B cell (primary cell): ENCODE measurements around the gene TLE5. TPM values are rescaled to one million over a fixed set of nuclear protein-coding genes. Genes with fewer than 3 reads are reported as not detected.
A peak's percentile ranks its signal among the peaks of the same experiment; 100 is the strongest.

ENCODE experiments used
- ATAC-seq: fragments of 200-7000 bp; cut with Tn5 transposase; one replicate; pipeline ENCODE4 v1.10.0; 2021; ENCODE audit warnings: low read depth, mild to moderate bottlenecking, moderate number of reproducible peaks, moderate library complexity
- CTCF ChIA-PET: fragments of 350-600 bp; sonication (Branson Sonifier 250); formaldehyde crosslinking; loops from one replicate; lab custom pipeline; 2021; ENCODE audit warnings: antibody characterized with exemption, inconsistent platforms; lab: Charles Lee
- POLR2A ChIA-PET: fragments of 350-600 bp; sonication (Branson Sonifier 250); formaldehyde crosslinking; loops from one replicate; lab custom pipeline; 2021; ENCODE audit warnings: antibody characterized with exemption; lab: Charles Lee
- DNase-seq: peaks from one replicate; pipeline ENCODE4 v3.0.0; 2013
- H2AFZ ChIP-seq: 2 replicates; pipeline ENCODE4 v1.6.1; 2012; ENCODE audit warnings: mild to moderate bottlenecking, low read depth, low read length; ENCODE audit not compliant: insufficient read depth, poor library complexity, severe bottlenecking
- H3K27ac ChIP-seq, 2 donors: 1 replicate in 1 of 2; 2 replicates in 1 of 2; pipeline ENCODE4 v1.5.1; 2012 to 2013; ENCODE audit warnings: low read length in 2 of 2, mild to moderate bottlenecking in 2 of 2, moderate library complexity in 1 of 2
- H3K27me3 ChIP-seq, 4 experiments: fragments of 200-600 bp in 1 of 4; sonication (generic) in 1 of 4; replicated peaks in 1 of 4; 1 replicate in 2 of 4; 2 replicates in 2 of 4; pipeline versions ENCODE4 v1.6.1 to v1.7.0; 2013 to 2016; ENCODE audit warnings: low read length in 3 of 4, mild to moderate bottlenecking in 2 of 4, mixed read lengths in 1 of 4, moderate library complexity in 1 of 4; ENCODE audit not compliant: insufficient read depth in 4 of 4, control insufficient read depth in 3 of 4; ENCODE audit errors: control extremely low read depth in 1 of 4
- H3K36me3 ChIP-seq, 2 experiments: replicated peaks in 1 of 2; 1 replicate in 1 of 2; 2 replicates in 1 of 2; pipeline versions ENCODE4 v1.6.1 to v1.7.1; 2013; ENCODE audit warnings: low read length in 1 of 2; ENCODE audit not compliant: insufficient read depth in 2 of 2, control insufficient read depth in 1 of 2; ENCODE audit errors: control extremely low read depth in 1 of 2, extremely low read depth in 1 of 2
- H3K4me1 ChIP-seq, 2 donors: fragments of 200-600 bp in 1 of 2; sonication (generic) in 1 of 2; 1 replicate in 1 of 2; 2 replicates in 1 of 2; pipeline versions ENCODE4 v1.5.1 to v1.6.1; 2013 to 2017; ENCODE audit warnings: low read length in 2 of 2; ENCODE audit not compliant: control insufficient read depth in 2 of 2, insufficient read depth in 2 of 2
- H3K4me2 ChIP-seq: replicated peaks from 2 replicates; pipeline ENCODE3; 2012; ENCODE audit warnings: mild to moderate bottlenecking, low read depth, low read length; ENCODE audit not compliant: poor library complexity, severe bottlenecking
- H3K4me3 ChIP-seq, 5 experiments: fragments of 200-600 bp in 1 of 5; sonication (generic) in 1 of 5; 1 replicate in 3 of 5; 2 replicates in 2 of 5; pipeline versions ENCODE4 v1.5.1 to v1.7.0; 2011 to 2016; ENCODE audit warnings: low read length in 4 of 5, mild to moderate bottlenecking in 4 of 5, low read depth in 2 of 5, control low read depth in 1 of 5, moderate library complexity in 1 of 5; ENCODE audit not compliant: insufficient read depth in 1 of 5; ENCODE audit errors: control extremely low read depth in 1 of 5, extremely low read depth in 1 of 5
- H3K79me2 ChIP-seq: fragments of 200-600 bp; sonication (generic); one replicate; pipeline ENCODE4 v1.6.0; 2016; ENCODE audit warnings: low read length; ENCODE audit not compliant: control insufficient read depth, insufficient read depth
- H3K9ac ChIP-seq: fragments of 200-600 bp; sonication (generic); 2 replicates; pipeline ENCODE4 v1.6.1; 2017; ENCODE audit warnings: mild to moderate bottlenecking, low read length, moderate library complexity
- H3K9me3 ChIP-seq, 3 donors: one replicate each; pipeline versions ENCODE4 v1.6.1 to v1.7.1; 2013; ENCODE audit warnings: low read length in 2 of 3; ENCODE audit not compliant: control insufficient read depth in 2 of 3, insufficient read depth in 1 of 3; ENCODE audit errors: control extremely low read depth in 1 of 3
- H4K20me1 ChIP-seq: 2 replicates; pipeline ENCODE4 v1.6.0; 2012; ENCODE audit warnings: mild to moderate bottlenecking, low read length; ENCODE audit not compliant: insufficient read depth, control insufficient read depth, poor library complexity, severe bottlenecking
- H3K27ac Mint-ChIP-seq: one replicate; pipeline ENCODE4 v1.8.0; 2021; ENCODE audit warnings: mixed read lengths
- H3K27me3 Mint-ChIP-seq: one replicate; pipeline ENCODE4 v1.8.0; 2021; ENCODE audit warnings: mixed read lengths
- H3K4me1 Mint-ChIP-seq: one replicate; pipeline ENCODE4 v1.8.0; 2021; ENCODE audit warnings: mixed read lengths
- H3K4me3 Mint-ChIP-seq: one replicate; pipeline ENCODE4 v1.8.0; 2021; ENCODE audit warnings: mixed read lengths
- H3K9me3 Mint-ChIP-seq: one replicate; pipeline ENCODE4 v1.8.0; 2022; ENCODE audit warnings: mixed read lengths; ENCODE audit not compliant: insufficient read depth
- EZH2 ChIP-seq: IDR thresholded peaks from 2 replicates; pipeline ENCODE4 v1.6.1; 2012; ENCODE audit warnings: borderline replicate concordance, low read depth, mild to moderate bottlenecking, moderate library complexity, low read length; ENCODE audit not compliant: insufficient read depth, poor library complexity, severe bottlenecking
- WGBS: methylation state at CpG from one replicate; pipeline ENCODE4 v1.1.5; 2013; ENCODE audit warnings: missing lambda C conversion rate; ENCODE audit not compliant: insufficient coverage; 5-methylcytosine and 5-hydroxymethylcytosine counted together
- intact Hi-C: fragments of 100-400 bp; cut with micrococcal nuclease; formaldehyde crosslinking; loops from one replicate; pipeline ENCODE4 v1.10.0; 2022
- polyA plus RNA-seq: library from polyadenylated mRNA; depleted of rRNA; stranded (reverse); fragments of >200 nt; gene quantifications from 2 replicates; pipeline ENCODE4 v1.2.3, GENCODE V29; 2012
- total RNA-seq, 2 donors: library from RNA; stranded (reverse); fragments of 120-200 nt in 1 of 2; gene quantifications; 1 replicate in 1 of 2; 2 replicates in 1 of 2; pipeline versions ENCODE4 v1.2.3 to v1.2.4, GENCODE V29; 2013 to 2022
- TF ChIP-seq, protein P1 (sequence below): fragments of 200-600 bp; IDR thresholded peaks from one replicate; pipeline ENCODE4 v1.8.0; 2022; ENCODE audit warnings: antibody characterized with exemption, mild to moderate bottlenecking

TLE5 gene
- total and polyA plus RNA-seq, 2 donors (not counting 1 experiment from before 2014, with no cell fraction given) = 697 to 1,132 TPM

DNA sequence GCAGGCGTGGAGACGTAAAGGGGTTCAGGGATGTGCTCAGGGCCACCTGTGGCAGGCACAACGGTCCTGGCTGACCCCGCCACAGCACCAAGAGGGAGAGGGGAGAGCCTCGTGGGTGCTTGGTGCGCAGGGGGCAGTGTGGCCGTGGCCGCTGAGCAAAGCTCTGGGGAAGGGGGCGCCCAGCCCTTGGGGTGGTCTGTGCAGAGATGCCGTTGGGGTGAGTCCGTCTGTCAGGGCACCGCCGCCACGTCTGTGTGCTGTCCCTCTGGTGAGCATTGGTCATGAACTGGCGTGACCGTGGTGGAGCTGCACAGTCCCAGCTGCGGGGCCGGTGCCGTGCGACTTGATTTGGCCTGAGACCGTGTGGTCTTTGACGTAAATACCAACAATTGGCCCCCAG is 47.2 kb upstream of the TLE5 start:
- H3K4me2 ChIP-seq = no peak overlapping the region
- no peak overlapping the region for H3K27ac Mint-ChIP-seq
- H3K4me1 ChIP-seq = peaks cover 0 to 6% of the 10 kb centered on the region in 2 donors
- no peak overlapping the region for H3K4me3 Mint-ChIP-seq
- no peaks in the 10 kb centered on the region for H3K36me3 ChIP-seq
- peaks cover 17% of the 10 kb centered on the region for H4K20me1 ChIP-seq
- TF ChIP-seq, protein P1, sequence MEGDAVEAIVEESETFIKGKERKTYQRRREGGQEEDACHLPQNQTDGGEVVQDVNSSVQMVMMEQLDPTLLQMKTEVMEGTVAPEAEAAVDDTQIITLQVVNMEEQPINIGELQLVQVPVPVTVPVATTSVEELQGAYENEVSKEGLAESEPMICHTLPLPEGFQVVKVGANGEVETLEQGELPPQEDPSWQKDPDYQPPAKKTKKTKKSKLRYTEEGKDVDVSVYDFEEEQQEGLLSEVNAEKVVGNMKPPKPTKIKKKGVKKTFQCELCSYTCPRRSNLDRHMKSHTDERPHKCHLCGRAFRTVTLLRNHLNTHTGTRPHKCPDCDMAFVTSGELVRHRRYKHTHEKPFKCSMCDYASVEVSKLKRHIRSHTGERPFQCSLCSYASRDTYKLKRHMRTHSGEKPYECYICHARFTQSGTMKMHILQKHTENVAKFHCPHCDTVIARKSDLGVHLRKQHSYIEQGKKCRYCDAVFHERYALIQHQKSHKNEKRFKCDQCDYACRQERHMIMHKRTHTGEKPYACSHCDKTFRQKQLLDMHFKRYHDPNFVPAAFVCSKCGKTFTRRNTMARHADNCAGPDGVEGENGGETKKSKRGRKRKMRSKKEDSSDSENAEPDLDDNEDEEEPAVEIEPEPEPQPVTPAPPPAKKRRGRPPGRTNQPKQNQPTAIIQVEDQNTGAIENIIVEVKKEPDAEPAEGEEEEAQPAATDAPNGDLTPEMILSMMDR = no peak
- TF ChIP-seq EZH2 = no peak
- no peak for DNase-seq
- intact Hi-C loops = no loop called here
- CTCF ChIA-PET = interaction anchor here (1.2 to 12.5 kb wide), 7 partner anchors 14 to 157 kb away, joined by 3 to 281 read pairs (median 5); no protein-coding TSS in a partner anchor
- POLR2A ChIA-PET = interaction anchor here (0.6 kb wide), 1 partner anchor 44 kb away, joined by 3 read pairs; no protein-coding TSS in a partner anchor
- H3K27me3 Mint-ChIP-seq = no peaks in the 10 kb centered on the region
- WGBS = 95% methylated on average over 20 of the region's 22 CpGs
- no peak overlapping the region for H2AFZ ChIP-seq
- ATAC-seq = no peak
- H3K27me3 ChIP-seq = no peaks in the 10 kb centered on the region
- peaks cover 0 to 3% (median 0%) of the 10 kb centered on the region in 3 donors for H3K9me3 ChIP-seq
- H3K79me2 ChIP-seq = peaks cover 16% of the 10 kb centered on the region
- no peak overlapping the region for H3K27ac ChIP-seq
- peaks cover 4% of the 10 kb centered on the region for H3K4me1 Mint-ChIP-seq
- H3K9ac ChIP-seq = no peak overlapping the region
- H3K4me3 ChIP-seq = no peak overlapping the region
- H3K9me3 Mint-ChIP-seq = no peaks in the 10 kb centered on the region

DNA sequence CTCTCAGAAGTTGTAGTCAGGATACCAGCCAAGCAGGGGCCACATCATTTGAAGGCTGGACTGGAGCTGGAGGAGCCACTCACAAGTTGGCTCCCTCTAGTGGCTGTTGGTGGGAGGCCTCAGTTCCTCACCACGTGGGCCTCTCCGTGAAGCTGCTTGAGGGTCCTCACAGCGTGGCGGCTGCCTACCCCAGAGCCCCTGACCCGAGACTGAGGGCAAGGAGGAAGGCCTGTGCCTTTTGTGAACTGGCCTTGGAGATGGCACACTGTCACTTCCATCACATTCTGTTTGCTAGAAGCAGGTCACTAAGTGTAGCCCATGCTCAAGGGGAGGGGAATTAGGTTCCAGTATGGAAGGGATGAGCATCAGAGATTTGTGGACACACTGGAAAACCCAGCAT is 46.5 kb upstream of the TLE5 start:
- no peaks in the 10 kb centered on the region for H3K27me3 ChIP-seq
- peaks cover 5 to 14% of the 10 kb centered on the region in 2 donors for H3K4me1 ChIP-seq
- POLR2A ChIA-PET = interaction anchor here (0.5 to 1.0 kb wide), 4 partner anchors 27 to 158 kb away, joined by 3 to 8 read pairs (median 3); partner anchors contain the start of gene NCLN
- peaks cover 20% of the 10 kb centered on the region for H3K79me2 ChIP-seq
- Mint-ChIP-seq H3K4me3 (no peak overlapping the region), H3K27ac (peak overlapping the region; percentile 17), H3K27me3 (no peaks in the 10 kb centered on the region), H3K4me1 (peaks cover 11% of the 10 kb centered on the region), H3K9me3 (no peaks in the 10 kb centered on the region)
- no peaks in the 10 kb centered on the region for H3K36me3 ChIP-seq
- no peak overlapping the region for H3K4me3 ChIP-seq
- no peak overlapping the region for H3K27ac ChIP-seq
- H3K4me2 ChIP-seq = no peak overlapping the region
- peaks cover 22% of the 10 kb centered on the region for H4K20me1 ChIP-seq
- TF ChIP-seq, protein P1 = peak; percentile 88
- TF ChIP-seq EZH2 = no peak
- peaks cover 0 to 3% (median 0%) of the 10 kb centered on the region in 3 donors for H3K9me3 ChIP-seq
- H3K9ac ChIP-seq = no peak overlapping the region
- WGBS = 50% methylated on average over 5 of the region's 5 CpGs
- CTCF ChIA-PET = interaction anchor here (0.5 to 12.5 kb wide), 27 partner anchors 8 to 1479 kb away, joined by 3 to 281 read pairs (median 5); partner anchors contain the start of gene TLE6
- intact Hi-C loops = loop anchor here (1.0 kb wide), 4 partner anchors 55 to 221 kb away; no protein-coding TSS in a partner anchor
- no peak overlapping the region for H2AFZ ChIP-seq
- peak; percentile 82 for DNase-seq
- peak; percentile 76 for ATAC-seq
